Measurements from ENCODE around the gene STK17B. TPM values are rescaled to one million over a fixed set of nuclear protein-coding genes. Genes with fewer than 3 reads are reported as not detected.

The STK17B gene
- total RNA-seq = 10 to 100 TPM; 30.3 to 55.7 (median 55.1) TPM
- long read RNA-seq, donor 1, full-length matches to known transcripts = 4 of 6 reads
- long read RNA-seq, donor 1, partial matches to known transcripts = 0 of 6 reads
- long read RNA-seq, donor 1, other reads (novel, unspliced or antisense) = 2 of 6 reads
- long read RNA-seq, donor 2, full-length matches to known transcripts = 4 of 19 reads
- long read RNA-seq, donor 2, partial matches to known transcripts = 2 of 19 reads
- long read RNA-seq, donor 2, other reads (novel, unspliced or antisense) = 13 of 19 reads

DNA sequence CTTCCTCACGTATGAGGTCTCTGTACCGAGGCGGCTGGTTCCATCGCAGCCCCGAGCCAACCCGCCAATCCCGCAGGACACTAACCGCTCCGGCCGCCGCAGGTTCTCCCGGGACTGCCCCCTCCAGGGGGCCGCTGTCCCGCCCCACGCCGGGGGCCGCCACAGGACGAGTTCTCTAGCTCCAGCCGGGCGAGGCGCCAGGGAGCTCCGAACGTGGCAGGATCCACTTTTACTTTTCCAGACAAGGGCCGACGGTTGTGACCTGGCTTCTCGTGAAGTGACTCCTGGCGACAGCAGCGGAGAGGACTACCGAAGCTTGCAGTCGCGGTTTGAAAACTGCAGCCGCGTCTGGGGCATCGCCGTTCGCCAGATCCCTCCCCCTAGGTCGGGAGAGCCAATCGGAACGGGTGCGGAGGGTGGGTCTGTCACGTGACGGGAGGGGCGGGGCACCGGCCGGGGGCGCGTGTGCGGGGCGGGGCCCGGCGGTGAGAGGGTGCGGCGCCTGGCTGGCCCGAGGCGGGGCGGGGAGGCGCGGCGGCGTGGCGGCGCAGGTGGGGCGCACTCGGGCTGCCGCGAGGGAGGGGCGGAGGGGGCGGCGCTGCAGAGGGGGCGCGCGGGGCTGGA, at the start of gene STK17B:
TSS of gene STK17B (minus strand) at position 331 of the 624 bp plus-strand sequence. CDS start 8,195 bp downstream, outside the sequence.
- peak; percentile 97 to 98 (median 98) for DNase-seq
- intact Hi-C loops (cut with DNase I, micrococcal nuclease) = no loop called here

DNA sequence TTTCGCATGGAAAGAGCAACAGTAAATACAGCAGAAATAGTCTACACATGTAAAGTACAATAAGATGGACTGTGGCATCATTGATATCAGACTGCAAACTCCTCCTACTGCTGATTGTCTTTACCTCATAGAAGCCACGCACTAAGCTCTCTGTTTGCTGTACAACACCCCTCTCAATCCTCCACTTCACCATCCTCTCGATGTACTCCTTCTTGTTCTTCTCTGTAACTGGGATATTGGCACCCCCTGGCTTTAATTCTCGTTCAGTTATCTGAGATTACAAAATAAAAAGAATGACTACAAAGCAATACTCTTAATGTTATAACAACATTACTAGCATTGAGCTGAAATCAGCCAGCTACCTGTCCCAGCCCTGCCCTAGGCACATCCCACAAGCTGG, 49.3 kb upstream of the STK17B start:
- H3K4me3 ChIP-seq = no peak overlapping the region
- H3K4me1 ChIP-seq (ENCODE audit: low read depth) = no peaks in the 10 kb centered on the region
- no peak for TF ChIP-seq CTCF (IDR thresholded peaks at IDR 0.05)
- no peaks in the 10 kb centered on the region for H3K9me3 ChIP-seq
- DNase-seq (no peak), ATAC-seq (no peak)
- H3K36me3 ChIP-seq (ENCODE audit: low read depth) = no peaks in the 10 kb centered on the region
- intact Hi-C loops (cut with DNase I, micrococcal nuclease) = no loop called here

More for the DNA sequence above, at the start of gene STK17B:
- peak within 1 kb of the TSS; percentile 60 for H3K4me3 ChIP-seq
- no peaks in the 10 kb centered on the region for H3K36me3 ChIP-seq (ENCODE audit: low read depth)
- no peaks in the 10 kb centered on the region for H3K9me3 ChIP-seq
- peaks cover 6% of the 10 kb centered on the region for H3K4me1 ChIP-seq (ENCODE audit: low read depth)
- no peak for TF ChIP-seq CTCF (IDR thresholded peaks at IDR 0.05)
- peak; percentile 92 for ATAC-seq

- no peaks in the 10 kb centered on the region for H3K4me1 ChIP-seq (ENCODE audit: low read depth)
- H3K36me3 ChIP-seq (ENCODE audit: low read depth) = no peaks in the 10 kb centered on the region
- intact Hi-C loops (cut with DNase I, micrococcal nuclease) = no loop called here
- no peaks in the 10 kb centered on the region for H3K9me3 ChIP-seq
- TF ChIP-seq CTCF (IDR thresholded peaks at IDR 0.05) = no peak
- DNase-seq = no peak
- peak; percentile 46 for ATAC-seq
- no peak overlapping the region for H3K4me3 ChIP-seq
Observed at GRCh38 chr2:196219671-196220070, 48.3 kb upstream of the STK17B start.

GRCh38 chr2:196218106-196218505, 46.7 kb upstream of the STK17B start:
- Histone ChIP-seq H3K9me3 (no peaks in the 10 kb centered on the region), H3K4me1 (ENCODE audit: low read depth) (no peaks in the 10 kb centered on the region), H3K4me3 (no peak overlapping the region), H3K36me3 (ENCODE audit: low read depth) (no peaks in the 10 kb centered on the region)
- peak; percentile 41 for ATAC-seq
- intact Hi-C loops (cut with DNase I, micrococcal nuclease) = no loop called here
- no peak for TF ChIP-seq CTCF (IDR thresholded peaks at IDR 0.05)
- DNase-seq = peak in 1 of 3 donors; percentile 34

- no peak for TF ChIP-seq CTCF (IDR thresholded peaks at IDR 0.05)
- no peak overlapping the region for H3K4me3 ChIP-seq
- ATAC-seq (no peak), DNase-seq (no peak)
- H3K9me3 ChIP-seq = no peaks in the 10 kb centered on the region
- H3K36me3 ChIP-seq (ENCODE audit: low read depth) = no peaks in the 10 kb centered on the region
- no peaks in the 10 kb centered on the region for H3K4me1 ChIP-seq (ENCODE audit: low read depth)
- intact Hi-C loops (cut with DNase I, micrococcal nuclease) = no loop called here
Observed at GRCh38 chr2:196217116-196217515, 45.7 kb upstream of the STK17B start.
